Astrocyte (in vitro differentiated cells and primary cell): Measurements from ENCODE around the gene ERICH3. TPM values are rescaled to one million over a fixed set of nuclear protein-coding genes. Genes with fewer than 3 reads are reported as not detected.

Experiments used
- DNase-seq: peaks from one replicate; pipeline ENCODE4 v3.0.0-alpha.2; 2010; ENCODE audit warnings: low read depth
- FAIRE-seq: peaks from 2 replicates; lab custom pipeline; 2011; peaks lifted over from hg19 to GRCh38; lab: Jason Lieb, UNC
- H2AFZ ChIP-seq: 2 replicates; pipeline ENCODE4 v1.6.0; 2012; ENCODE audit warnings: low read depth, low read length, inconsistent platforms
- H3K27ac ChIP-seq: 2 replicates; pipeline ENCODE4 v1.5.1; 2011; ENCODE audit warnings: low read depth, low read length, inconsistent platforms
- H3K27me3 ChIP-seq: 2 replicates; pipeline ENCODE4 v1.6.0; 2011; ENCODE audit warnings: low read length, inconsistent platforms; ENCODE audit not compliant: insufficient read depth
- H3K36me3 ChIP-seq: 2 replicates; pipeline ENCODE4 v1.5.1; 2011; ENCODE audit warnings: low read length, inconsistent platforms; ENCODE audit not compliant: insufficient read depth
- H3K4me1 ChIP-seq: 2 replicates; pipeline ENCODE4 v1.5.1; 2011; ENCODE audit warnings: low read length, inconsistent platforms; ENCODE audit not compliant: insufficient read depth
- H3K4me2 ChIP-seq: 2 replicates; pipeline ENCODE4 v1.6.0; 2012; ENCODE audit warnings: low read length, inconsistent platforms
- H3K4me3 ChIP-seq: 2 replicates; pipeline ENCODE4 v1.5.1; 2011; ENCODE audit warnings: low read depth, mild to moderate bottlenecking, low read length, inconsistent platforms; ENCODE audit not compliant: insufficient read depth
- H3K79me2 ChIP-seq: 2 replicates; pipeline ENCODE4 v1.6.0; 2012; ENCODE audit warnings: mild to moderate bottlenecking, low read length, inconsistent platforms; ENCODE audit not compliant: insufficient read depth
- H3K9ac ChIP-seq: 2 replicates; pipeline ENCODE4 v1.6.0; 2012; ENCODE audit warnings: mild to moderate bottlenecking, low read length, inconsistent platforms
- H3K9me3 ChIP-seq: 2 replicates; pipeline ENCODE4 v1.5.1; 2012; ENCODE audit warnings: low read depth, mild to moderate bottlenecking, low read length, inconsistent platforms; ENCODE audit not compliant: insufficient read depth
- H4K20me1 ChIP-seq: 2 replicates; pipeline ENCODE4 v1.6.0; 2012; ENCODE audit warnings: low read length, inconsistent platforms; ENCODE audit not compliant: insufficient read depth
- H3K27ac Mint-ChIP-seq: one replicate; pipeline ENCODE4 v1.8.0; 2021; ENCODE audit warnings: mild to moderate bottlenecking, mixed read lengths; ENCODE audit not compliant: unreplicated experiment
- H3K27me3 Mint-ChIP-seq: one replicate; pipeline ENCODE4 v1.8.0; 2021; ENCODE audit warnings: low read depth, mixed read lengths; ENCODE audit not compliant: unreplicated experiment
- H3K36me3 Mint-ChIP-seq: one replicate; pipeline ENCODE4 v1.8.0; 2021; ENCODE audit warnings: low read depth, mixed read lengths; ENCODE audit not compliant: unreplicated experiment
- H3K4me1 Mint-ChIP-seq: one replicate; pipeline ENCODE4 v1.8.0; 2021; ENCODE audit warnings: low read depth, mixed read lengths; ENCODE audit not compliant: unreplicated experiment
- H3K4me3 Mint-ChIP-seq: one replicate; pipeline ENCODE4 v1.8.0; 2021; ENCODE audit warnings: mild to moderate bottlenecking, moderate library complexity, mixed read lengths; ENCODE audit not compliant: unreplicated experiment
- H3K9me3 Mint-ChIP-seq: one replicate; pipeline ENCODE4 v1.8.0; 2021; ENCODE audit warnings: mild to moderate bottlenecking, mixed read lengths; ENCODE audit not compliant: unreplicated experiment
- EZH2 ChIP-seq: IDR thresholded peaks from 2 replicates; pipeline ENCODE4 v1.6.1; 2012; ENCODE audit warnings: mild to moderate bottlenecking, low read length, inconsistent platforms; ENCODE audit not compliant: insufficient read depth
- total RNA-seq: library from RNA; stranded (reverse); gene quantifications from 2 replicates; pipeline ENCODE4 v1.2.1, GENCODE V29; 2021
- TF ChIP-seq, protein P1 (sequence below): IDR thresholded peaks from 2 replicates; pipeline ENCODE4 v1.5.1; 2011; ENCODE audit warnings: low read depth, mild to moderate bottlenecking, inconsistent platforms, low read length, moderate library complexity; ENCODE audit not compliant: insufficient read depth

Gene ERICH3
- total RNA-seq, 1 donor from 2014 or later, result not detected

DNA sequence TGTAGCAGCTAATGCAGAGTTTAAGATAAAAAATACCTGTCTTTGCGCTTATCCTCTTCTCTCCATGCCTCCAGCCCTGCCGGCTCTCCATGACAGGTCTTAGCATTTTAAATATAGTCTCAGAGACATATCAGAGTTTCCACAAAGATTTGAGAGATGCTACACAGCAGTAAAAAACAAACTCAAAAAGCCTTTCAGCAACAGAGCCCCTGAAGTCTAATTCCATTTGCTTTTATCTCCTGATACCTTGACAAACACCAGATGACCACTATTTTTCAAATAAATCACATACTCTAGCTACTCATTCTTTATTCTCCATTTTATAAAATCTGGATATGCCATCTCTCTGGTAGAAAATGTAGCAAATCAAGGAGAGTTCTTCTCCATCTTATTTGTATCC lies 81.6 kb downstream of the ERICH3 start:
- no peak for FAIRE-seq
- no peak overlapping the region for H3K27ac ChIP-seq

DNA sequence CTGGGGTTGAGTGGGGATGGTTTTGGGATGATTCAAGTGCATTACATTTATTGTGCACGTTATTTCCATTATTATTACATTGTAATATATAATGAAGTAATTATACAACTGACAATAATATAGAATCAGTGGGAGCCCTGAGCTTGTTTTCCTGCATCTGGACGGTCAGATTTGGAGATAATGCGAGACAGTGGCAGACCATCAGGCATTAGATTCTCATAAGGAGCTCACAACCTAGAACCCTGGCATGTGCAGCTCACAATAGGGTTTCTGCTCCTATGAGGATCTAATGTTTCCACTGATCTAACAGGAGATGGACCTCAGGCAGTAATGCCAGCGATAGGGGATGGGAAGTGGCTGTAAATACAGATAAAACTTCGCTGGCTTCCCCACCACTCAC lies 83.3 kb downstream of the ERICH3 start:
- H3K4me1 Mint-ChIP-seq, result no peaks in the 10 kb centered on the region
- no peaks in the 10 kb centered on the region for H3K79me2 ChIP-seq
- H3K36me3 ChIP-seq, result no peaks in the 10 kb centered on the region
- H3K4me3 Mint-ChIP-seq, result no peak overlapping the region
- H3K4me2 ChIP-seq, result no peak overlapping the region
- H2AFZ ChIP-seq, result no peak overlapping the region
- FAIRE-seq (no peak), DNase-seq (no peak)
- TF ChIP-seq EZH2, result no peak
- H3K27ac Mint-ChIP-seq, result no peak overlapping the region
- no peaks in the 10 kb centered on the region for H3K9me3 ChIP-seq
- no peaks in the 10 kb centered on the region for H3K9me3 Mint-ChIP-seq
- no peak overlapping the region for H3K9ac ChIP-seq
- no peak overlapping the region for H3K27ac ChIP-seq
- H3K27me3 Mint-ChIP-seq, result peaks cover 6% of the 10 kb centered on the region
- no peaks in the 10 kb centered on the region for H3K36me3 Mint-ChIP-seq
- H3K4me3 ChIP-seq, result no peak overlapping the region
- H3K27me3 ChIP-seq, result no peaks in the 10 kb centered on the region
- H4K20me1 ChIP-seq, result no peaks in the 10 kb centered on the region
- no peaks in the 10 kb centered on the region for H3K4me1 ChIP-seq

More for the DNA sequence above, 81.6 kb downstream of the ERICH3 start:
- Histone ChIP-seq H3K9me3 (no peaks in the 10 kb centered on the region), H3K79me2 (no peaks in the 10 kb centered on the region), H4K20me1 (no peaks in the 10 kb centered on the region), H3K4me3 (no peak overlapping the region), H3K4me1 (no peaks in the 10 kb centered on the region), H3K36me3 (no peaks in the 10 kb centered on the region), H2AFZ (no peak overlapping the region), H3K27me3 (no peaks in the 10 kb centered on the region), H3K4me2 (no peak overlapping the region), H3K9ac (no peak overlapping the region)
- H3K4me3 Mint-ChIP-seq, result no peak overlapping the region
- TF ChIP-seq, protein P1, sequence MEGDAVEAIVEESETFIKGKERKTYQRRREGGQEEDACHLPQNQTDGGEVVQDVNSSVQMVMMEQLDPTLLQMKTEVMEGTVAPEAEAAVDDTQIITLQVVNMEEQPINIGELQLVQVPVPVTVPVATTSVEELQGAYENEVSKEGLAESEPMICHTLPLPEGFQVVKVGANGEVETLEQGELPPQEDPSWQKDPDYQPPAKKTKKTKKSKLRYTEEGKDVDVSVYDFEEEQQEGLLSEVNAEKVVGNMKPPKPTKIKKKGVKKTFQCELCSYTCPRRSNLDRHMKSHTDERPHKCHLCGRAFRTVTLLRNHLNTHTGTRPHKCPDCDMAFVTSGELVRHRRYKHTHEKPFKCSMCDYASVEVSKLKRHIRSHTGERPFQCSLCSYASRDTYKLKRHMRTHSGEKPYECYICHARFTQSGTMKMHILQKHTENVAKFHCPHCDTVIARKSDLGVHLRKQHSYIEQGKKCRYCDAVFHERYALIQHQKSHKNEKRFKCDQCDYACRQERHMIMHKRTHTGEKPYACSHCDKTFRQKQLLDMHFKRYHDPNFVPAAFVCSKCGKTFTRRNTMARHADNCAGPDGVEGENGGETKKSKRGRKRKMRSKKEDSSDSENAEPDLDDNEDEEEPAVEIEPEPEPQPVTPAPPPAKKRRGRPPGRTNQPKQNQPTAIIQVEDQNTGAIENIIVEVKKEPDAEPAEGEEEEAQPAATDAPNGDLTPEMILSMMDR, result no peak
- TF ChIP-seq EZH2, result no peak
- H3K27me3 Mint-ChIP-seq, result peaks cover 6% of the 10 kb centered on the region
- H3K9me3 Mint-ChIP-seq, result no peaks in the 10 kb centered on the region
- no peak overlapping the region for H3K27ac Mint-ChIP-seq
- H3K4me1 Mint-ChIP-seq, result no peaks in the 10 kb centered on the region
- no peak for DNase-seq
- no peaks in the 10 kb centered on the region for H3K36me3 Mint-ChIP-seq

DNA sequence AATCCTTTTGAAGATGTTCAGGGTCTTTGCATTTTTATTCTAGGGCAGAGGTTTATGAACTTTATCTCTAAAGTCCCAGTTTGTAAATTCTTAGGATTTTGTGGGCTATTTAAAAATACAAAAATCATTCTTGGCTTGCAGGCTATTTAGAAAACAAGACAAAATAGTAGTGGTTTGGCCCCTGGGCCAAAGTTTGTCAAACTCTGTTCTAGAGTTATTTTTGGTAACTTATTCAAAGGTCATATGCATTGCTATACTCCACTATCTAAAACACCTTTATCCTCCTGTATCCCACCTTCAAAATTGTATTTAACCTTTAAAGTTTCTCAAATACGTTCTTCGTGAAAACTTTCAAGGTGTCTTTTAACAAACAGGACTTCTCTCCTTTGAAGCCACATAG lies 85.7 kb downstream of the ERICH3 start:
- H3K27me3 ChIP-seq, result no peaks in the 10 kb centered on the region
- H3K4me3 Mint-ChIP-seq, result no peak overlapping the region
- TF ChIP-seq EZH2, result no peak
- TF ChIP-seq, protein P1, result no peak
- H4K20me1 ChIP-seq, result no peaks in the 10 kb centered on the region
- no peaks in the 10 kb centered on the region for H3K4me1 ChIP-seq
- no peak overlapping the region for H2AFZ ChIP-seq
- H3K36me3 ChIP-seq, result no peaks in the 10 kb centered on the region
- peaks cover 13% of the 10 kb centered on the region for H3K4me1 Mint-ChIP-seq
- no peak overlapping the region for H3K27ac Mint-ChIP-seq
- H3K9me3 ChIP-seq, result no peaks in the 10 kb centered on the region
- H3K4me3 ChIP-seq, result no peak overlapping the region
- H3K4me2 ChIP-seq, result no peak overlapping the region
- H3K9ac ChIP-seq, result no peak overlapping the region
- H3K9me3 Mint-ChIP-seq, result no peaks in the 10 kb centered on the region
- H3K27ac ChIP-seq, result no peak overlapping the region
- FAIRE-seq, result no peak
- H3K36me3 Mint-ChIP-seq, result no peaks in the 10 kb centered on the region
- no peaks in the 10 kb centered on the region for H3K79me2 ChIP-seq
- peaks cover 6% of the 10 kb centered on the region for H3K27me3 Mint-ChIP-seq
- DNase-seq, result no peak
